Measurements from ENCODE around the gene RHO. TPM values are rescaled to one million over a fixed set of nuclear protein-coding genes. Genes with fewer than 3 reads are reported as not detected.
"Not testable (repeated sequence)": the region's sequence is repeated elsewhere in the genome, so short reads cannot be mapped to it uniquely, and the experiment has no call there.

RHO gene
- total RNA-seq, 2 experiments from 2014 or later: not detected

- ChIA-PET POLR2A (no interaction called here), CTCF (no interaction called here)
- intact Hi-C loops (cut with DNase I, micrococcal nuclease): no loop called here
- Mint-ChIP-seq H3K4me1 (ENCODE audit: low read depth) (no peaks in the 10 kb centered on the region), H3K9me3 (no peaks in the 10 kb centered on the region), H3K36me3 (ENCODE audit: low read depth) (peaks cover 32% of the 10 kb centered on the region), H3K4me3 (no peak overlapping the region), H3K27ac (no peak overlapping the region), H3K27me3 (no peaks in the 10 kb centered on the region)
- H3K4me1 ChIP-seq (ENCODE audit: insufficient read depth, low read length): no peaks in the 10 kb centered on the region
- no peak for ATAC-seq (ENCODE audit: poor library complexity)
- no peak overlapping the region for H3K27ac ChIP-seq (ENCODE audit: low read depth in 1 of 2, low read length in 2 of 2)
- H3K9me3 ChIP-seq (ENCODE audit: control insufficient read depth in 1 of 2, insufficient read depth in 1 of 2, low read length in 2 of 2): peaks cover 0 to 4% of the 10 kb centered on the region in 2 experiments
- H3K36me3 ChIP-seq (ENCODE audit: insufficient read depth, low read length): no peaks in the 10 kb centered on the region
- no peak for TF ChIP-seq CTCF (IDR thresholded peaks at IDR 0.05)
- H3K27me3 ChIP-seq (ENCODE audit: control insufficient read depth in 1 of 2, insufficient read depth in 2 of 2, low read length in 2 of 2): no peaks in the 10 kb centered on the region
- H3K4me3 ChIP-seq (ENCODE audit: low read length): no peak overlapping the region
- no peak for DNase-seq
Measured at GRCh38 chr3:129513705-129514104, 14.7 kb upstream of the RHO start.

GRCh38 chr3:129514110-129514509 lies 14.3 kb upstream of the RHO start:
- DNase-seq (no peak), ATAC-seq (ENCODE audit: poor library complexity) (no peak)
- ChIA-PET POLR2A (no interaction called here), CTCF (no interaction called here)
- H3K36me3 Mint-ChIP-seq (ENCODE audit: low read depth): peaks cover 32% of the 10 kb centered on the region
- no peaks in the 10 kb centered on the region for H3K27me3 ChIP-seq (ENCODE audit: control insufficient read depth in 1 of 2, insufficient read depth in 2 of 2, low read length in 2 of 2)
- no peak overlapping the region for H3K4me3 Mint-ChIP-seq
- no peaks in the 10 kb centered on the region for H3K36me3 ChIP-seq (ENCODE audit: insufficient read depth, low read length)
- H3K4me1 Mint-ChIP-seq (ENCODE audit: low read depth): no peaks in the 10 kb centered on the region
- H3K9me3 ChIP-seq (ENCODE audit: control insufficient read depth in 1 of 2, insufficient read depth in 1 of 2, low read length in 2 of 2): peaks cover 0 to 4% of the 10 kb centered on the region in 2 experiments
- H3K4me3 ChIP-seq (ENCODE audit: low read length): no peak overlapping the region
- no peak overlapping the region for H3K27ac Mint-ChIP-seq
- intact Hi-C loops (cut with DNase I, micrococcal nuclease): no loop called here
- TF ChIP-seq CTCF (IDR thresholded peaks at IDR 0.05): no peak
- no peaks in the 10 kb centered on the region for H3K4me1 ChIP-seq (ENCODE audit: insufficient read depth, low read length)
- no peak overlapping the region for H3K27ac ChIP-seq (ENCODE audit: low read depth in 1 of 2, low read length in 2 of 2)
- H3K9me3 Mint-ChIP-seq: no peaks in the 10 kb centered on the region
- no peaks in the 10 kb centered on the region for H3K27me3 Mint-ChIP-seq

- H3K9me3 Mint-ChIP-seq: no peaks in the 10 kb centered on the region
Measured at GRCh38 chr3:129514563-129514962, 13.9 kb upstream of the RHO start.

GRCh38 chr3:129515108-129515820 lies 13.2 kb upstream of the RHO start:
- H3K36me3 ChIP-seq (ENCODE audit: insufficient read depth, low read length); ATAC-seq (ENCODE audit: poor library complexity); H3K4me3 ChIP-seq (ENCODE audit: low read length); H3K9me3 Mint-ChIP-seq; POLR2A ChIA-PET; CTCF ChIA-PET; intact Hi-C loops (cut with DNase I, micrococcal nuclease); H3K4me1 ChIP-seq (ENCODE audit: insufficient read depth, low read length); H3K27ac Mint-ChIP-seq; H3K9me3 ChIP-seq (ENCODE audit: control insufficient read depth in 1 of 2, insufficient read depth in 1 of 2, low read length in 2 of 2); DNase-seq; H3K4me1 Mint-ChIP-seq (ENCODE audit: low read depth); H3K4me3 Mint-ChIP-seq; H3K27me3 ChIP-seq (ENCODE audit: control insufficient read depth in 1 of 2, insufficient read depth in 2 of 2, low read length in 2 of 2); H3K27me3 Mint-ChIP-seq; H3K27ac ChIP-seq (ENCODE audit: low read depth in 1 of 2, low read length in 2 of 2): not testable (repeated sequence)
- H3K36me3 Mint-ChIP-seq (ENCODE audit: low read depth): peaks cover 24% of the 10 kb centered on the region

More at GRCh38 chr3:129514563-129514962, 13.9 kb upstream of the RHO start:
- H3K4me1 ChIP-seq (ENCODE audit: insufficient read depth, low read length): no peaks in the 10 kb centered on the region
- Mint-ChIP-seq H3K36me3 (ENCODE audit: low read depth) (peaks cover 31% of the 10 kb centered on the region), H3K4me3 (no peak overlapping the region), H3K27me3 (no peaks in the 10 kb centered on the region), H3K27ac (no peak overlapping the region), H3K4me1 (ENCODE audit: low read depth) (no peaks in the 10 kb centered on the region)
- no peaks in the 10 kb centered on the region for H3K36me3 ChIP-seq (ENCODE audit: insufficient read depth, low read length)
- no peak overlapping the region for H3K4me3 ChIP-seq (ENCODE audit: low read length)
- H3K9me3 ChIP-seq (ENCODE audit: control insufficient read depth in 1 of 2, insufficient read depth in 1 of 2, low read length in 2 of 2): peaks cover 0 to 4% of the 10 kb centered on the region in 2 experiments
- ChIA-PET POLR2A (no interaction called here), CTCF (no interaction called here)
- no peak for TF ChIP-seq CTCF (IDR thresholded peaks at IDR 0.05)
- H3K27ac ChIP-seq (ENCODE audit: low read depth in 1 of 2, low read length in 2 of 2): no peak overlapping the region
- intact Hi-C loops (cut with DNase I, micrococcal nuclease): no loop called here
- no peak for ATAC-seq (ENCODE audit: poor library complexity)
- DNase-seq: no peak
- H3K27me3 ChIP-seq (ENCODE audit: control insufficient read depth in 1 of 2, insufficient read depth in 2 of 2, low read length in 2 of 2): no peaks in the 10 kb centered on the region

- H3K27ac Mint-ChIP-seq; H3K9me3 Mint-ChIP-seq; POLR2A ChIA-PET; H3K9me3 ChIP-seq (ENCODE audit: control insufficient read depth in 1 of 2, insufficient read depth in 1 of 2, low read length in 2 of 2); CTCF ChIA-PET; H3K4me1 Mint-ChIP-seq (ENCODE audit: low read depth); H3K4me3 Mint-ChIP-seq; intact Hi-C loops (cut with DNase I, micrococcal nuclease); H3K27ac ChIP-seq (ENCODE audit: low read depth in 1 of 2, low read length in 2 of 2); H3K4me3 ChIP-seq (ENCODE audit: low read length); ATAC-seq (ENCODE audit: poor library complexity); DNase-seq; H3K27me3 ChIP-seq (ENCODE audit: control insufficient read depth in 1 of 2, insufficient read depth in 2 of 2, low read length in 2 of 2); H3K27me3 Mint-ChIP-seq; H3K36me3 ChIP-seq (ENCODE audit: insufficient read depth, low read length); H3K4me1 ChIP-seq (ENCODE audit: insufficient read depth, low read length): not testable (repeated sequence)
- peaks cover 17% of the 10 kb centered on the region for H3K36me3 Mint-ChIP-seq (ENCODE audit: low read depth)
Measured at GRCh38 chr3:129515821-129516432, 12.5 kb upstream of the RHO start.
